Cardiac muscle cell (in vitro differentiated cells and primary cell): ENCODE results near the gene LDLRAD4. TPM values are rescaled to one million over a fixed set of nuclear protein-coding genes. Genes with fewer than 3 reads are reported as not detected.

Experiments used
- DNase-seq, 2 donors: peaks; one replicate each; pipeline versions ENCODE4 v3.0.0 to v3.0.0-alpha.2; 2010 to 2017; ENCODE audit warnings: low read depth in 1 of 2, low spot score in 1 of 2
- H3K27ac ChIP-seq: fragments of 200-600 bp; sonication (generic); 2 replicates; pipeline ENCODE4 v1.5.1; 2016
- H3K27me3 ChIP-seq: fragments of 200-600 bp; sonication (generic); 2 replicates; pipeline ENCODE4 v1.6.0; 2016; ENCODE audit warnings: control low read depth
- H3K36me3 ChIP-seq: fragments of 200-600 bp; sonication (generic); 2 replicates; pipeline ENCODE4 v1.5.1; 2016; ENCODE audit warnings: control low read depth
- H3K4me1 ChIP-seq: fragments of 200-600 bp; sonication (generic); 2 replicates; pipeline ENCODE4 v1.8.1; 2017; ENCODE audit warnings: low read depth, mild to moderate bottlenecking, mixed run types
- H3K4me3 ChIP-seq: fragments of 200-600 bp; sonication (generic); 2 replicates; pipeline ENCODE4 v1.5.1; 2016; ENCODE audit warnings: mild to moderate bottlenecking
- H3K9me3 ChIP-seq: fragments of 200-600 bp; sonication (generic); 2 replicates; pipeline ENCODE4 v1.5.1; 2017; ENCODE audit warnings: low read depth, mild to moderate bottlenecking, control low read depth
- CTCF ChIP-seq: IDR thresholded peaks from 2 replicates; pipeline ENCODE4 v1.5.1; 2012; ENCODE audit warnings: low read depth, mild to moderate bottlenecking, low read length
- polyA plus RNA-seq: library from polyadenylated mRNA; unstranded; fragments of >200 nt; fragmentation: Nextera tagmentation; extraction: Ambion mirVana; gene quantifications from 2 replicates; pipeline ENCODE4 v1.2.1, GENCODE V29; 2016
- total RNA-seq: library from RNA; depleted of rRNA; stranded (reverse); fragments of >200 nt; gene quantifications from 2 replicates; pipeline ENCODE4 v1.2.3, GENCODE V29; 2016

The LDLRAD4 gene
- total and polyA plus RNA-seq, 2 experiments from 2014 or later = 10.5 to 11.5 TPM

GRCh38 chr18:13623871-13624270 lies 405.3 kb downstream of the LDLRAD4 start:
- TF ChIP-seq CTCF = no peak

GRCh38 chr18:13624563-13625237 lies 406.1 kb downstream of the LDLRAD4 start:
- no peak for TF ChIP-seq CTCF
- Histone ChIP-seq H3K27ac (no peak overlapping the region), H3K27me3 (no peaks in the 10 kb centered on the region), H3K4me3 (no peak overlapping the region), H3K36me3 (no peaks in the 10 kb centered on the region), H3K9me3 (no peaks in the 10 kb centered on the region), H3K4me1 (peaks cover 6% of the 10 kb centered on the region)
- DNase-seq = no peak

More at GRCh38 chr18:13623871-13624270, 405.3 kb downstream of the LDLRAD4 start:
- H3K4me1 ChIP-seq = peaks cover 3% of the 10 kb centered on the region
- no peak overlapping the region for H3K4me3 ChIP-seq
- H3K9me3 ChIP-seq = no peaks in the 10 kb centered on the region
- no peak for DNase-seq
- no peaks in the 10 kb centered on the region for H3K36me3 ChIP-seq
- no peak overlapping the region for H3K27ac ChIP-seq
- no peaks in the 10 kb centered on the region for H3K27me3 ChIP-seq

- Histone ChIP-seq H3K27me3 (no peaks in the 10 kb centered on the region), H3K36me3 (no peaks in the 10 kb centered on the region), H3K4me3 (no peak overlapping the region), H3K4me1 (peaks cover 10% of the 10 kb centered on the region), H3K9me3 (no peaks in the 10 kb centered on the region), H3K27ac (no peak overlapping the region)
- DNase-seq = no peak
- no peak for TF ChIP-seq CTCF
Observed at GRCh38 chr18:13625355-13625754, 406.8 kb downstream of the LDLRAD4 start.

- no peak for TF ChIP-seq CTCF
- Histone ChIP-seq H3K4me3 (no peak overlapping the region), H3K4me1 (peaks cover 10% of the 10 kb centered on the region), H3K36me3 (no peaks in the 10 kb centered on the region), H3K27ac (no peak overlapping the region), H3K27me3 (no peaks in the 10 kb centered on the region), H3K9me3 (no peaks in the 10 kb centered on the region)
- DNase-seq = no peak
Observed at GRCh38 chr18:13625843-13626543, 407.4 kb downstream of the LDLRAD4 start.

- no peak for TF ChIP-seq CTCF
- Histone ChIP-seq H3K27ac (no peak overlapping the region), H3K27me3 (no peaks in the 10 kb centered on the region), H3K4me3 (no peak overlapping the region), H3K36me3 (no peaks in the 10 kb centered on the region), H3K9me3 (no peaks in the 10 kb centered on the region), H3K4me1 (peaks cover 10% of the 10 kb centered on the region)
- no peak for DNase-seq
Observed at GRCh38 chr18:13626544-13626908, 408.0 kb downstream of the LDLRAD4 start.
